Endothelial cell of umbilical vein (primary cell): ENCODE results near the gene CCNF. TPM values are rescaled to one million over a fixed set of nuclear protein-coding genes. Genes with fewer than 3 reads are reported as not detected.

Experiments
- BruUV-seq: library from RNA; stranded (reverse); fragments of 400-500 nt; replicated peaks from 2 replicates; lab custom pipeline; 2021; lab: Mats Ljungman, UMichigan
- CTCF ChIA-PET: fragments of 300-600, 350-600 bp; sonication (Branson Sonifier 250); formaldehyde crosslinking; loops from one replicate; lab custom pipeline; 2021; ENCODE audit warnings: antibody characterized with exemption, inconsistent platforms; lab: Charles Lee
- POLR2A ChIA-PET: fragments of 300-600, 350-600 bp; sonication (Branson Sonifier 250); formaldehyde crosslinking; loops from one replicate; lab custom pipeline; 2021; ENCODE audit warnings: antibody characterized with exemption, inconsistent platforms; lab: Charles Lee
- DNase-seq: peaks from one replicate; pipeline ENCODE4 v3.0.0-alpha.2; 2011; ENCODE audit warnings: low read depth, low spot score
- FAIRE-seq: peaks from 2 replicates; lab custom pipeline; 2011; peaks lifted over from hg19 to GRCh38; lab: Jason Lieb, UNC
- H2AFZ ChIP-seq: 2 replicates; pipeline ENCODE4 v1.6.0; 2012; ENCODE audit warnings: low read depth, low read length, control low read depth, inconsistent platforms
- H3K27ac ChIP-seq: 2 replicates; pipeline ENCODE4 v1.5.1; 2011; ENCODE audit warnings: low read depth, mild to moderate bottlenecking, control low read depth, low read length, moderate library complexity; ENCODE audit not compliant: insufficient read depth
- H3K27me3 ChIP-seq, 2 experiments: 2 replicates each; pipeline versions ENCODE4 v1.6.0 to v1.6.1; 2011; ENCODE audit warnings: low read length in 2 of 2, mixed read lengths in 1 of 2; ENCODE audit not compliant: control insufficient read depth in 2 of 2, insufficient read depth in 2 of 2
- H3K36me3 ChIP-seq, 2 experiments: 2 replicates in 1 of 2; 3 replicates in 1 of 2; pipeline ENCODE4 v1.5.1; 2011; ENCODE audit warnings: low read length in 2 of 2, mild to moderate bottlenecking in 1 of 2, moderate library complexity in 1 of 2; ENCODE audit not compliant: control insufficient read depth in 2 of 2, insufficient read depth in 2 of 2; ENCODE audit errors: extremely low read depth in 1 of 2
- H3K4me1 ChIP-seq: 3 replicates; pipeline ENCODE4 v1.5.1; 2011; ENCODE audit warnings: mild to moderate bottlenecking, low read length; ENCODE audit not compliant: control insufficient read depth, insufficient read depth; ENCODE audit errors: extremely low read depth
- H3K4me2 ChIP-seq: 2 replicates; pipeline ENCODE4 v1.6.1; 2011; ENCODE audit warnings: low read length, control low read depth, mixed read lengths; ENCODE audit not compliant: insufficient read depth
- H3K4me3 ChIP-seq, 3 experiments: fragments of 200-600 bp in 1 of 3; sonication (generic), shearing (Covaris generic) in 1 of 3; replicated peaks in 1 of 3; 2 replicates each; pipeline ENCODE4 v1.5.1; 2011 to 2016; ENCODE audit warnings: control low read depth in 3 of 3, low read length in 3 of 3, mild to moderate bottlenecking in 2 of 3, inconsistent platforms in 1 of 3, low read depth in 1 of 3, moderate library complexity in 1 of 3; ENCODE audit not compliant: insufficient read depth in 1 of 3
- H3K79me2 ChIP-seq: 2 replicates; pipeline ENCODE4 v1.6.0; 2012; ENCODE audit warnings: low read length, inconsistent platforms; ENCODE audit not compliant: control insufficient read depth, insufficient read depth
- H3K9ac ChIP-seq: replicated peaks from 2 replicates; pipeline ENCODE3; 2011; ENCODE audit warnings: low read length, control low read depth; ENCODE audit not compliant: insufficient read depth; ENCODE audit errors: extremely low read depth
- H3K9me1 ChIP-seq: replicated peaks from 3 replicates; pipeline ENCODE4 v1.6.0; 2011; ENCODE audit warnings: mild to moderate bottlenecking, low read length; ENCODE audit not compliant: control insufficient read depth, insufficient read depth; ENCODE audit errors: extremely low read depth
- H3K9me3 ChIP-seq: replicated peaks from 2 replicates; pipeline ENCODE4 v1.5.1; 2012; ENCODE audit warnings: low read length, inconsistent platforms; ENCODE audit not compliant: control insufficient read depth, insufficient read depth
- H4K20me1 ChIP-seq: replicated peaks from 2 replicates; pipeline ENCODE3; 2011; ENCODE audit warnings: mild to moderate bottlenecking, low read length; ENCODE audit not compliant: control insufficient read depth, insufficient read depth; ENCODE audit errors: extremely low read depth
- EZH2 ChIP-seq: IDR thresholded peaks from 2 replicates; pipeline ENCODE4 v1.6.1; 2012; ENCODE audit warnings: borderline replicate concordance, low read depth, mild to moderate bottlenecking, moderate library complexity, low read length, inconsistent platforms; ENCODE audit not compliant: severe bottlenecking
- FOS ChIP-seq: IDR thresholded peaks from 2 replicates; pipeline ENCODE4 v1.6.1; 2011; ENCODE audit warnings: mild to moderate bottlenecking, low read length, moderate library complexity, borderline replicate concordance; ENCODE audit not compliant: insufficient read depth
- GATA2 ChIP-seq: IDR thresholded peaks from 2 replicates; pipeline ENCODE4 v1.7.0; 2011; ENCODE audit warnings: low read depth, mild to moderate bottlenecking, moderate library complexity, mixed read lengths, low read length; ENCODE audit not compliant: insufficient read length, insufficient read depth
- JUN ChIP-seq: IDR thresholded peaks from 2 replicates; pipeline ENCODE4 v1.6.1; 2011; ENCODE audit warnings: borderline replicate concordance, low read depth; ENCODE audit not compliant: insufficient read length, insufficient read depth
- MYC ChIP-seq: IDR thresholded peaks from one replicate; pipeline ENCODE4 v1.6.1; 2011; ENCODE audit warnings: mild to moderate bottlenecking, low read depth, low read length
- POLR2A ChIP-seq: IDR thresholded peaks from 2 replicates; pipeline ENCODE4 v1.6.1; 2012; ENCODE audit warnings: low read depth, mild to moderate bottlenecking, control low read depth, low read length
- POLR2AphosphoS5 ChIP-seq: IDR thresholded peaks from 2 replicates; pipeline ENCODE4 v1.6.1; 2012; ENCODE audit warnings: low read depth, mild to moderate bottlenecking, control low read depth, low read length, moderate library complexity; ENCODE audit not compliant: insufficient read depth
- dilution Hi-C: fragments of 300-500 bp; cut with MboI; formaldehyde crosslinking; loops from one replicate; pipeline ENCODE4 v1.15.0; 2019; ENCODE audit warnings: low sequenced_read_pairs; ENCODE audit not compliant: extremely low pct_ligation_motif_present
- intact Hi-C: fragments of 100-400 bp; cut with micrococcal nuclease; formaldehyde crosslinking; loops from one replicate; pipeline ENCODE4 v1.10.0; 2022
- polyA plus RNA-seq, 4 experiments: library from polyadenylated mRNA; depleted of rRNA in 3 of 4; stranded (reverse) in 3 of 4; unstranded in 1 of 4; fragments of >200 nt; gene quantifications; 2 replicates each; pipeline versions ENCODE4 v1.2.1 to v1.2.3, GENCODE V29; 2011 to 2012; ENCODE audit warnings: missing spikeins in 1 of 4
- total RNA-seq: library from RNA; stranded (reverse); gene quantifications from 2 replicates; pipeline ENCODE4 v1.2.3, GENCODE V29; 2021
- TF ChIP-seq, protein P1 (sequence below): IDR thresholded peaks from 2 replicates; pipeline ENCODE4 v1.6.1; 2011; ENCODE audit not compliant: insufficient read depth, insufficient read length
- TF ChIP-seq, protein P2 (sequence below), 2 donors: IDR thresholded peaks; 1 replicate in 1 of 2; 2 replicates in 1 of 2; pipeline ENCODE4 v1.5.1; 2011; ENCODE audit warnings: low read length in 2 of 2, mild to moderate bottlenecking in 2 of 2, moderate library complexity in 2 of 2, control low read depth in 1 of 2, inconsistent platforms in 1 of 2, low read depth in 1 of 2; ENCODE audit not compliant: insufficient read depth in 1 of 2; ENCODE audit errors: extremely low read depth in 1 of 2

Gene CCNF
- total and polyA plus RNA-seq, 2 donors (not counting 3 experiments of a cell fraction or from before 2014, with no cell fraction given) = 13.9 to 48.9 TPM

DNA sequence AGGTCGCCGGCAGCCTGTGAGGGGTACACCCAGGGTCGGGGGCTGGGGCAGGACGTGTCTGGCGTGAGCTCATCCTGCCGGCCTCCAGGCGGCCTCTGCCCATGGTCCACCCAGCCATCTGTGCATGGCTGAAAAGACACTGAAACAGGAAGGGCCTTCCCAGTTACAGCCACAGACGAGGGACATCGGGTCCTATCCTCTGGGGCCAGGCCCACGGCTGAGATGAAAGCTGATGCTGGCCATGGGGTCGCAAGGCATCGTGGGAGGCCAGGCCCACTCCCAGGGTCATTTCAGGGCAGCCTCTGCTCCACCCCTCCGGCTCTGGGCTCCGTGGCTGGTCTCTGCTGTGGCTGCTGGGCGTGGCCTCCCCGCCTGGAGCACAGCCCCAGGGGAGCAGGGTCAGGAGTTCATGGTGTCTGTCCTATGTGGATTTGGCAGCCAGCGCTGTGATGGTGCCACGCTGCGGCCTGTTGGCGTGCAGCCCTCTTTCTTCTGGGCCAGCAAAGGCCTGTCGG, 67.9 kb downstream of the CCNF start:
- H2AFZ ChIP-seq = no peak overlapping the region
- peaks cover 0 to 16% of the 10 kb centered on the region in 2 experiments for H3K36me3 ChIP-seq
- dilution Hi-C loops = no loop called here
- FAIRE-seq (no peak), DNase-seq (no peak)
- no peaks in the 10 kb centered on the region for H3K9me3 ChIP-seq
- H3K4me3 ChIP-seq = no peak overlapping the region
- intact Hi-C loops = no loop called here
- no peaks in the 10 kb centered on the region for H4K20me1 ChIP-seq
- no peaks in the 10 kb centered on the region for H3K27me3 ChIP-seq
- H3K4me1 ChIP-seq = no peaks in the 10 kb centered on the region
- H3K9ac ChIP-seq = no peak overlapping the region
- no peak overlapping the region for H3K27ac ChIP-seq
- CTCF ChIA-PET = interaction anchor here (1.5 kb wide), 1 partner anchor 157 kb away, joined by 3 read pairs; the partner anchor contains the start of gene ABCA3
- TF ChIP-seq, protein P1, sequence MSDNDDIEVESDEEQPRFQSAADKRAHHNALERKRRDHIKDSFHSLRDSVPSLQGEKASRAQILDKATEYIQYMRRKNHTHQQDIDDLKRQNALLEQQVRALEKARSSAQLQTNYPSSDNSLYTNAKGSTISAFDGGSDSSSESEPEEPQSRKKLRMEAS = no peak
- TF ChIP-seq EZH2 (no peak), FOS (no peak), GATA2 (no peak), MYC (no peak), POLR2AphosphoS5 (no peak), JUN (no peak), POLR2A (no peak)
- TF ChIP-seq, protein P2, sequence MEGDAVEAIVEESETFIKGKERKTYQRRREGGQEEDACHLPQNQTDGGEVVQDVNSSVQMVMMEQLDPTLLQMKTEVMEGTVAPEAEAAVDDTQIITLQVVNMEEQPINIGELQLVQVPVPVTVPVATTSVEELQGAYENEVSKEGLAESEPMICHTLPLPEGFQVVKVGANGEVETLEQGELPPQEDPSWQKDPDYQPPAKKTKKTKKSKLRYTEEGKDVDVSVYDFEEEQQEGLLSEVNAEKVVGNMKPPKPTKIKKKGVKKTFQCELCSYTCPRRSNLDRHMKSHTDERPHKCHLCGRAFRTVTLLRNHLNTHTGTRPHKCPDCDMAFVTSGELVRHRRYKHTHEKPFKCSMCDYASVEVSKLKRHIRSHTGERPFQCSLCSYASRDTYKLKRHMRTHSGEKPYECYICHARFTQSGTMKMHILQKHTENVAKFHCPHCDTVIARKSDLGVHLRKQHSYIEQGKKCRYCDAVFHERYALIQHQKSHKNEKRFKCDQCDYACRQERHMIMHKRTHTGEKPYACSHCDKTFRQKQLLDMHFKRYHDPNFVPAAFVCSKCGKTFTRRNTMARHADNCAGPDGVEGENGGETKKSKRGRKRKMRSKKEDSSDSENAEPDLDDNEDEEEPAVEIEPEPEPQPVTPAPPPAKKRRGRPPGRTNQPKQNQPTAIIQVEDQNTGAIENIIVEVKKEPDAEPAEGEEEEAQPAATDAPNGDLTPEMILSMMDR (IDR thresholded peaks at IDR 0.05; ENCODE audit: extremely low read depth in 1 of 2, insufficient read depth in 1 of 2, low read depth in 1 of 2, low read length in 2 of 2) = no peak
- H3K4me2 ChIP-seq = no peak overlapping the region
- POLR2A ChIA-PET = no interaction called here
- no peaks in the 10 kb centered on the region for H3K79me2 ChIP-seq
- no peaks in the 10 kb centered on the region for H3K9me1 ChIP-seq
- no TSS peak for BruUV-seq
